Activated CD4-positive, alpha-beta T cell treated with anti-CD3 and anti-CD28 coated beads for 36 hours (primary cell): ENCODE data around the gene TAF4. TPM values are rescaled to one million over a fixed set of nuclear protein-coding genes. Genes with fewer than 3 reads are reported as not detected.

Source experiments
- ATAC-seq: fragments of 200-7000 bp; cut with Tn5 transposase; one replicate; pipeline ENCODE4 v1.10.0; 2021; ENCODE audit warnings: mild to moderate bottlenecking, moderate library complexity
- CTCF ChIA-PET: fragments of 350-600 bp; sonication (Branson Sonifier 250); formaldehyde crosslinking; loops from one replicate; lab custom pipeline; 2021; ENCODE audit warnings: antibody characterized with exemption; lab: Charles Lee
- POLR2A ChIA-PET: fragments of 350-600 bp; sonication (Branson Sonifier 250); formaldehyde crosslinking; loops from one replicate; lab custom pipeline; 2021; ENCODE audit warnings: antibody characterized with exemption, inconsistent platforms; lab: Charles Lee
- DNase-seq: peaks from one replicate; pipeline ENCODE4 v3.0.0-alpha.2; 2020
- H3K27ac Mint-ChIP-seq: one replicate; pipeline ENCODE4 v1.8.0; 2021; ENCODE audit warnings: mixed read lengths
- H3K27me3 Mint-ChIP-seq: one replicate; pipeline ENCODE4 v1.8.0; 2021; ENCODE audit warnings: mixed read lengths
- H3K36me3 Mint-ChIP-seq: one replicate; pipeline ENCODE4 v1.8.0; 2021; ENCODE audit warnings: low read depth, mixed read lengths
- H3K4me1 Mint-ChIP-seq: one replicate; pipeline ENCODE4 v1.8.0; 2021; ENCODE audit warnings: mixed read lengths
- H3K4me3 Mint-ChIP-seq: one replicate; pipeline ENCODE4 v1.8.0; 2021; ENCODE audit warnings: mild to moderate bottlenecking, moderate library complexity, mixed read lengths
- H3K9me3 Mint-ChIP-seq: one replicate; pipeline ENCODE4 v1.8.0; 2021; ENCODE audit warnings: low read depth, mixed read lengths
- intact Hi-C, 2 experiments: fragments of 100-400 bp; cut with DNase I in 1 of 2; cut with micrococcal nuclease in 1 of 2; formaldehyde crosslinking; loops; one replicate each; pipeline versions ENCODE4 v1.14.2 to v1.15.1; 2022 to 2024; cut with DNase I, micrococcal nuclease
- total RNA-seq, 2 experiments: library from RNA; stranded (reverse); gene quantifications; one replicate each; pipeline ENCODE4 v1.2.3, GENCODE V29; 2021

The TAF4 gene
- total RNA-seq, 2 experiments from 2014 or later = 15.4 to 27.1 TPM

GRCh38 chr20:61941721-61942405 lies 123.8 kb downstream of the TAF4 start:
- ChIA-PET POLR2A (no interaction called here), CTCF (no interaction called here)
- Mint-ChIP-seq H3K27ac (no peak overlapping the region), H3K4me1 (no peaks in the 10 kb centered on the region), H3K9me3 (no peaks in the 10 kb centered on the region), H3K27me3 (no peaks in the 10 kb centered on the region), H3K36me3 (no peaks in the 10 kb centered on the region), H3K4me3 (no peak overlapping the region)
- intact Hi-C loops = no loop called here
- DNase-seq = no peak
- ATAC-seq = no peak

GRCh38 chr20:61940976-61941720 lies 124.5 kb downstream of the TAF4 start:
- Mint-ChIP-seq H3K4me3 (no peak overlapping the region), H3K9me3 (no peaks in the 10 kb centered on the region), H3K27me3 (no peaks in the 10 kb centered on the region), H3K27ac (no peak overlapping the region), H3K4me1 (no peaks in the 10 kb centered on the region), H3K36me3 (no peaks in the 10 kb centered on the region)
- intact Hi-C loops = no loop called here
- CTCF ChIA-PET = no interaction called here
- POLR2A ChIA-PET = no interaction called here
- no peak for ATAC-seq
- DNase-seq = no peak

- H3K36me3 Mint-ChIP-seq = no peaks in the 10 kb centered on the region
- POLR2A ChIA-PET = no interaction called here
- intact Hi-C loops = no loop called here
Measured at GRCh38 chr20:61940491-61940890, 125.2 kb downstream of the TAF4 start.

DNA sequence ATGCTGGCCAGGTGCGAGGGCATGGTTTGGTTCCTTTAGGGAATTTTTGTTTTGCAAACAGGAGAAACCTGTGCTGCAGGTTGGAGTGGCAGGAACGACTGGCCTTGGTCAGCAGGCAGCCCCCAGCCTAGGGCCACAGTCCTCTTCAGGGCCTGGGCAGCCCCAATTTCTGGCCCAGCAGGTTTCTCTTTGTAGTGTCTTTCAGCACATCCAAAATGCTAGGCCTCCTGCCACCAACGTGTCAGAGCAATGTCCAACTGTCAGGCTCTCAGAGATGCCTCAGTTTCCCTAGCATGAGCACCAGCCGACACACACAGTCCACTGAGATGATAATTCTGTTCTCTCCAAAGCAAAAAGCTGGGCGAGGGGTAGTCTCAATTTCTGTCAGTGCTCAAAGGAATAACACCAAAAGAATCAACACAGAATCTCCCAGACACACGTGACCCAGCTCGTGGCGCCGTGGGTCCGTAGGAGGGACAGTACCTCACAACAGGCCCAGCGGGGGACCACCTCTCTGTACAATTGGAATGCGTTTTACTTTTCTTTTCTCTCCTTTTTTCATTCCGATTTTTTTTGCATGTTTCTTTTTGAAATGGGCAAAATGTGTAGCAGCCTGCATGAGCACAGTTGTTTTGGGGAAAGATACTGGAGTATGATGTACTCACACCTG lies 125.9 kb downstream of the TAF4 start:
- no peaks in the 10 kb centered on the region for H3K9me3 Mint-ChIP-seq
- no peaks in the 10 kb centered on the region for H3K36me3 Mint-ChIP-seq
- DNase-seq = no peak
- no peaks in the 10 kb centered on the region for H3K4me1 Mint-ChIP-seq
- intact Hi-C loops = no loop called here
- no peak overlapping the region for H3K27ac Mint-ChIP-seq
- no peak for ATAC-seq
- ChIA-PET POLR2A (no interaction called here), CTCF (no interaction called here)
- H3K27me3 Mint-ChIP-seq = no peaks in the 10 kb centered on the region
- H3K4me3 Mint-ChIP-seq = no peak overlapping the region

More at GRCh38 chr20:61940491-61940890, 125.2 kb downstream of the TAF4 start:
- no peaks in the 10 kb centered on the region for H3K27me3 Mint-ChIP-seq
- no peaks in the 10 kb centered on the region for H3K9me3 Mint-ChIP-seq
- H3K4me3 Mint-ChIP-seq = no peak overlapping the region
- CTCF ChIA-PET = no interaction called here
- H3K4me1 Mint-ChIP-seq = no peaks in the 10 kb centered on the region
- H3K27ac Mint-ChIP-seq = no peak overlapping the region
- DNase-seq = no peak
- ATAC-seq = no peak

GRCh38 chr20:61938839-61939690 lies 126.6 kb downstream of the TAF4 start:
- Mint-ChIP-seq H3K4me3 (no peak overlapping the region), H3K27me3 (no peaks in the 10 kb centered on the region), H3K27ac (no peak overlapping the region), H3K36me3 (no peaks in the 10 kb centered on the region), H3K9me3 (no peaks in the 10 kb centered on the region), H3K4me1 (no peaks in the 10 kb centered on the region)
- intact Hi-C loops = no loop called here
- DNase-seq (no peak), ATAC-seq (no peak)
- POLR2A ChIA-PET = no interaction called here
- CTCF ChIA-PET = no interaction called here

- no peak overlapping the region for H3K4me3 Mint-ChIP-seq
- no peaks in the 10 kb centered on the region for H3K4me1 Mint-ChIP-seq
- H3K27ac Mint-ChIP-seq = no peak overlapping the region
- H3K36me3 Mint-ChIP-seq = no peaks in the 10 kb centered on the region
- intact Hi-C loops = no loop called here
- ChIA-PET POLR2A (no interaction called here), CTCF (no interaction called here)
- H3K9me3 Mint-ChIP-seq = no peaks in the 10 kb centered on the region
- no peaks in the 10 kb centered on the region for H3K27me3 Mint-ChIP-seq
- DNase-seq (no peak), ATAC-seq (no peak)
Measured at GRCh38 chr20:61937963-61938838, 127.5 kb downstream of the TAF4 start.

DNA sequence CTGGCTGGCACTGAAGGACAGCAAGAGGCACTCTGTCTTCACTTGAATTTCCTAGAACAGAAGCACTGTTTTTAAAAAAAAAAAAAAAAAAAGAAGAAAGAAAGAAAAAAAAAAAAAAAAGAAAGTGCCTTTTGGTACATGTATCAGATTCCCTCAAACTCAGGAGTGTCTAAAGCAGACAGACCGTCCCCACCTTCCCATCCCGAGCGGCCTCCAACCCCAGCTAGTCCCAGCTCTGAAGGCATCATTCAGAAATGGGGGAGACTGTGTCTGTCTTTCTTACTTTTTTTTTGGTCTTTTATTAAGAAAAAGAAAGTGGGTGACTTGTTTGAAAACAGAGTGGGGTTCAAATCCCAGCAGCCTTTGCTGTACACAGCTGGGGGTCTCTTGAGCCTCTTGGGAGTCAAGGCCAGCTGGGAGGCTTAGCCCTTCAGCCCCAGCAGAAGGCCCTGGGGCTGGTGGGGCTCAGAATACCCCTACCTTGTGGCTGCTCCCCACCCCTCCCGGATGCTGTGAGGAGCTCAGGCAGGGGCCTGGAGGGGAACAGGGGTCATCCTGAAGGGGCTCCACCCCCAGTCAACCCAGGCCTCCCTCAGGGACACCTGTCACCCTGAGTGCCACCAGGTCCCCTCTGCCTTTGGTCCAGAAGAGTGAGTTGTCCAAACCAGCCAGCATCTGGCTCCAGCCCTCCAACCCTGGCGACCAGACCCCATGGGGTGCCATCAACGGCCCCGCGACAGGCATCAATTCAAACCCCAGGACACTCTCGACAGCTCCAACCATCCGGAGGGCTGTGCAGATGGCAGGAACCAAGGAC lies 128.3 kb downstream of the TAF4 start:
- H3K4me1 Mint-ChIP-seq = no peaks in the 10 kb centered on the region
- DNase-seq = no peak
- no peak overlapping the region for H3K4me3 Mint-ChIP-seq
- intact Hi-C loops = no loop called here
- H3K27ac Mint-ChIP-seq = no peak overlapping the region
- no peaks in the 10 kb centered on the region for H3K27me3 Mint-ChIP-seq
- H3K36me3 Mint-ChIP-seq = no peaks in the 10 kb centered on the region
- CTCF ChIA-PET = no interaction called here
- H3K9me3 Mint-ChIP-seq = no peaks in the 10 kb centered on the region
- POLR2A ChIA-PET = no interaction called here
- ATAC-seq = no peak

DNA sequence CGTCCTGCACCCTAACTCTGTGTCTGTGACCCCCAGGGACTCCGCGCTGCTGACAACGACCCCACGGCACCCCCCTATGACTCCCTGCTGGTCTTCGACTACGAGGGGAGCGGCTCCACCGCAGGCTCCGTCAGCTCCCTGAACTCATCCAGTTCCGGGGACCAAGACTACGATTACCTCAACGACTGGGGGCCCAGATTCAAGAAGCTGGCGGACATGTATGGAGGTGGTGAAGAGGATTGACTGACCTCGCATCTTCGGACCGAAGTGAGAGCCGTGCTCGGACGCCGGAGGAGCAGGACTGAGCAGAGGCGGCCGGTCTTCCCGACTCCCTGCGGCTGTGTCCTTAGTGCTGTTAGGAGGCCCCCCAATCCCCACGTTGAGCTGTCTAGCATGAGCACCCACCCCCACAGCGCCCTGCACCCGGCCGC lies 129.0 kb downstream of the TAF4 start:
- no peak overlapping the region for H3K4me3 Mint-ChIP-seq
- CTCF ChIA-PET = no interaction called here
- intact Hi-C loops = no loop called here
- no peaks in the 10 kb centered on the region for H3K9me3 Mint-ChIP-seq
- H3K36me3 Mint-ChIP-seq = no peaks in the 10 kb centered on the region
- no peaks in the 10 kb centered on the region for H3K27me3 Mint-ChIP-seq
- DNase-seq (no peak), ATAC-seq (no peak)
- H3K4me1 Mint-ChIP-seq = no peaks in the 10 kb centered on the region
- POLR2A ChIA-PET = no interaction called here
- no peak overlapping the region for H3K27ac Mint-ChIP-seq

DNA sequence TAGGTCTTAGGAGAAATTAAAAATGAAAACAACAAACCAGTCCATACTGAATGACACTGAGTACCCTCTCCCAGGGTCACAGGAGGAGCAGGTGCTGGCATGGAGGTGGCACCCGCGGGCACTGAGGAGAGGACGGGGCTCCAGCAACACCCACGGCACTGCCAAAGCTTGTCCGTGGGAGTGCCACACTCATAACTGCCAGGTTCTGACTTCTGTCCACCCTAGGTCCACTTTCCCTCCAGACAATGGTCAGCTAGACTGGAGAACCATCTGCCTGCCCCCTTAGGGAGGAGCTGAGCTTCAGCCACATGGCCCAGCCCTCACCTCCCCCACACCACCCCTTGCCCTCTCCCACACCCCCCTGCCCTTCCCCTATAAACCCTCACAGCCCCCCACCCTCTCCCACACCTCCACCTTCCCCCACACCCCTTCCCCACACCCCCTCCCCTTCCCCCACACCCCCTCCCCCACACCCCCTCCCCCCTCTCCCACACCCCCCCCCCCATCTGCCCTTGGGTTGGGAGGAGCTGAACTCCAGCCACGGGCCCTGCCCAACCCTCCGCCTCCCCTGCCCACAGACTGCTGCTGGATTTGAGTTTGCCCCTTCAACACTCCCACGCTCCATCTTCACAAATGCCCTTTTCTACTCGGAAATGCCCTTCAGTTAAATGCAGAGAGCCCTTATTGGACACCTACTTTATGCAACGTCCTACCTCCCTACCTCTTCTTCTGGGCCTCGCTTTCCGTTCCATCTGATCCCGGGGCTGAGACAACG lies 129.6 kb downstream of the TAF4 start:
- H3K4me1 Mint-ChIP-seq = no peaks in the 10 kb centered on the region
- no peak overlapping the region for H3K27ac Mint-ChIP-seq
- no peaks in the 10 kb centered on the region for H3K27me3 Mint-ChIP-seq
- intact Hi-C loops = no loop called here
- DNase-seq (no peak), ATAC-seq (no peak)
- CTCF ChIA-PET = no interaction called here
- POLR2A ChIA-PET = no interaction called here
- H3K4me3 Mint-ChIP-seq = no peak overlapping the region
- H3K9me3 Mint-ChIP-seq = no peaks in the 10 kb centered on the region
- H3K36me3 Mint-ChIP-seq = no peaks in the 10 kb centered on the region
